ENCODE results near the gene HLA-DMB.
"Not testable (repeated sequence)": the region's sequence is repeated elsewhere in the genome, so short reads cannot be mapped to it uniquely, and the experiment has no call there.

HLA-DMB gene

DNA sequence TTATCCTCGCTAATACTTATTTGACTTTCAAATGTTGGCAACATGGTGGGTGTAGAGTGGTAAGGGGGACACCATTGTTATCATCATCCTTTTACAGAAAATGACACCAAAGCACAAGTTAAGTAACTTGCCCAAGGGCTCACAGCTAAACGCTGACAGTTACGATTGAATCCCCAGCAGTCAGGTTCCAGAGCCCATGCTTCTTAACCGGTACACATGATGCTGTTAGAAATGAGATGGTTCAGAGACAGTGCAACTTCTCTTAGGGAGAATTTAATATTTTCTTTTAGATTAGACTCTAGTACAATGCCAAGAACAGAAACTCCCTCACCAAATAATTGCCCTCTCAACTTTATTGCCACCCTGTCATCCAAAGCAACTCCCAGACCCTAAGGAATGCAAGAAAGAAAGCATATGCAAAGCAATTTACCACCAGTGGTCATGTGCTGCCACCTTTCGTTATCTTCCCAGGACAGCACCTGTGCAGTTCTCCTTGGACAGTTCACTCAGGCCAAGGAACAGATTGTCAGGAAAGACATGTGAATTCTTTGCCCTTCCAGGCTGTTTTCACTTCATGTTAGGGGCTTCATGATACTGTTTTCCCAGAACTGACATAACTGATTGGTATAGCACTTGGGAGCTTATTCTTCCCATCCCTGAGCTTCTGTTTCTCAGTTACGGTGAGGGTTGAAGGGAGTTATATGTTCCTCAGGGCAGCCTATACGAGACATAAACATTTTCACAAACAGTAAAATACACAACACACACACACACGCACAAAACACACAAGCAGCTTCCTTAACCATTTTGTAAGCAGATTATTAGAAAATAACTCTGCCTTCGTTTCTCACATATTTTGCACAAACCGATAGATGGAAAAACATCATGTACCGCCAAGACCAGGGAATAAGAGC lies 7.0 kb upstream of the HLA-DMB start:
- Mint-ChIP-seq H3K27me3 (no peaks in the 10 kb centered on the region), H3K4me3 (no peak overlapping the region), H3K36me3 (ENCODE audit: low read depth) (no peaks in the 10 kb centered on the region), H3K4me1 (ENCODE audit: low read depth) (peaks cover 68% of the 10 kb centered on the region), H3K9me3 (peaks cover 2% of the 10 kb centered on the region), H3K27ac (no peak overlapping the region)
- DNase-seq = no peak

DNA sequence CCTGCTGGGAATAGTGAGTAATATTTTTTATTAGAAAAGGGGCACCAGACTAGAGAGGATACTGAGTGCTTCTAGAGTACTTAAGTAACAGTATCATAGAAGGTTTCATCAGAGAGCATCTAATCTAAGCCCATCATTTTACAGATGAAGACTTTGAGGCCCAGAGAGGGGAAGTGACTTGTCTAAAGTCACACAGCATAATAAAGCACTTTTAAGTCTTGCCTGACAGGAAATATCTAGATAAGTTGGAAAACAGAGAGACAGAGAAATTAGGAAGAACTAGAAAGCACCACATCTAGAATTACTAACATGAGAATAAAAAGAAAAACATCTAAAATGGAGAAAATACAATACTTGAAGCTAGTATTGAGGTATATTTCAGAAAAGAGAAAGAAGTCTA lies 6.1 kb upstream of the HLA-DMB start:
- no peak for DNase-seq
- peaks cover 2% of the 10 kb centered on the region for H3K9me3 Mint-ChIP-seq
- no peak overlapping the region for H3K27ac Mint-ChIP-seq
- no peaks in the 10 kb centered on the region for H3K36me3 Mint-ChIP-seq (ENCODE audit: low read depth)
- no peak overlapping the region for H3K4me3 Mint-ChIP-seq
- H3K4me1 Mint-ChIP-seq (ENCODE audit: low read depth) = peaks cover 69% of the 10 kb centered on the region
- H3K27me3 Mint-ChIP-seq = no peaks in the 10 kb centered on the region

DNA sequence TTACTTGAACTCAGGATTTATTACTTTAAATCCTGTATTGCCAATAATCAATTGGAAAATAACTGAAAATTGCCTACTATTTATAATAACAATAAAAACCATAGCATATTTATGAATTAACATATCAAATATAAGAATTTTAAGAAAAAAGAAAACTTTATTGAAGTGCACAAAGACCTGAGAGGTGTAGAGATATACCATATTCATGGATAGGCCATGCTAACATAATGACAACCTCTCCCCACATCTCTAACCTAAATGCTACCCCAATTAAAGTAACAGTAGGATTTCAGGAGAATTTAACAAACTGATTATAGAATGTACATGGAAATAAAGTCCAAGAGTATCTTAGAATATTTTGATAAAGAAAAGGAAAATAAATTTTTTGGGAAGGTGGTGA lies 5.1 kb upstream of the HLA-DMB start:
- H3K27me3 Mint-ChIP-seq = no peaks in the 10 kb centered on the region
- peaks cover 77% of the 10 kb centered on the region for H3K4me1 Mint-ChIP-seq (ENCODE audit: low read depth)
- DNase-seq = no peak
- H3K4me3 Mint-ChIP-seq = no peak overlapping the region
- H3K27ac Mint-ChIP-seq = no peak overlapping the region
- peaks cover 2% of the 10 kb centered on the region for H3K9me3 Mint-ChIP-seq
- no peaks in the 10 kb centered on the region for H3K36me3 Mint-ChIP-seq (ENCODE audit: low read depth)

GRCh38 chr6:32945108-32945760 lies 4.4 kb upstream of the HLA-DMB start:
- Mint-ChIP-seq H3K27ac (peak overlapping the region; percentile 66), H3K9me3 (peaks cover 2% of the 10 kb centered on the region), H3K4me1 (ENCODE audit: low read depth) (peaks cover 84% of the 10 kb centered on the region), H3K27me3 (no peaks in the 10 kb centered on the region), H3K36me3 (ENCODE audit: low read depth) (no peaks in the 10 kb centered on the region), H3K4me3 (no peak overlapping the region)
- DNase-seq = no peak

DNA sequence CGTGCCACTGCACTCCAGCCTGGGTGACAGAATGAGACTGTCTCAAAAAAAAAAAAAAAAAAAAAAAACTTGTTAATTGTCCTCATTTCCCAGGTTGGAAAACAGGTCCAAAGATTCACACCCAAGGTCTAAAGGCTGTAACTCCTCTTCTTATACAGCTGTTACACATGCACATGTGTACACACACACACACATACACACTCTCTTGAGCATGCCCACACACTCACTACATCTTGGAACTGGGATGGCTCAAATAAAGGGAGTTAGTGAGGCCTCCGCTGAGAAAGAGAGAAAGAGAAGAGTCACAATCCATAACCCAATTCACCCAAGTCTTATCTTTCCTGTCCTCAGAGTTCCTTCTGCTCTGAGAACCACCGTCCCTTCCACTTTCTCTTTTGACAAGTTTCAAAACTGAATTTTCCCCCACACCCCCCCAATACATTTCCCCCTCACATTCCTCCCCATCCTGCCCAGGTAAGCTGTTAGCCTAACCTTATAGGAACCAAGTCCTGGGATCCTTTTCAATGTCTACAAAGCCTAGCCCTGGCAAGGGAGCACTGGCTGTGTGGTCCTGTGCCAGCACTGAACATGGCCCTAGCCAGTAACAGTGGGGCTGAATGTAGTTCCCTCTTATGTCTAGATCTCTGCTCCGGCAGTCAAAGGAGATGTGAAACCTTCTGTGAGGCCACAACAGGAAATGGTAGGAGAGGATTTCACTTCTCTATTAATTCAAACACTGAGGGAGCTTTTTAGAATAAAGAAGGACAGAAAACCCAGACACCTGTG lies 3.2 kb upstream of the HLA-DMB start:
- no peaks in the 10 kb centered on the region for H3K27me3 Mint-ChIP-seq
- H3K27ac Mint-ChIP-seq = peak overlapping the region; percentile 89
- peaks cover 2% of the 10 kb centered on the region for H3K9me3 Mint-ChIP-seq
- peaks cover 79% of the 10 kb centered on the region for H3K4me1 Mint-ChIP-seq (ENCODE audit: low read depth)
- DNase-seq = peak; percentile 59
- peak overlapping the region; percentile 68 for H3K4me3 Mint-ChIP-seq
- no peaks in the 10 kb centered on the region for H3K36me3 Mint-ChIP-seq (ENCODE audit: low read depth)

GRCh38 chr6:32942555-32943123 lies 1.8 kb upstream of the HLA-DMB start:
- not testable (repeated sequence) for H3K27ac Mint-ChIP-seq; H3K36me3 Mint-ChIP-seq (ENCODE audit: low read depth); H3K9me3 Mint-ChIP-seq; H3K27me3 Mint-ChIP-seq; H3K4me3 Mint-ChIP-seq; DNase-seq
- peaks cover 65% of the 10 kb centered on the region for H3K4me1 Mint-ChIP-seq (ENCODE audit: low read depth)

- peaks cover 57% of the 10 kb centered on the region for H3K4me1 Mint-ChIP-seq (ENCODE audit: low read depth)
- H3K27ac Mint-ChIP-seq = peak overlapping the region; percentile 92
- H3K27me3 Mint-ChIP-seq = no peaks in the 10 kb centered on the region
- DNase-seq = peak; percentile 50
- peaks cover 2% of the 10 kb centered on the region for H3K9me3 Mint-ChIP-seq
- H3K36me3 Mint-ChIP-seq (ENCODE audit: low read depth) = no peaks in the 10 kb centered on the region
- peak overlapping the region; percentile 80 for H3K4me3 Mint-ChIP-seq
These were observed 463 bp upstream of the HLA-DMB start for GRCh38 chr6:32941214-32941768.

DNA sequence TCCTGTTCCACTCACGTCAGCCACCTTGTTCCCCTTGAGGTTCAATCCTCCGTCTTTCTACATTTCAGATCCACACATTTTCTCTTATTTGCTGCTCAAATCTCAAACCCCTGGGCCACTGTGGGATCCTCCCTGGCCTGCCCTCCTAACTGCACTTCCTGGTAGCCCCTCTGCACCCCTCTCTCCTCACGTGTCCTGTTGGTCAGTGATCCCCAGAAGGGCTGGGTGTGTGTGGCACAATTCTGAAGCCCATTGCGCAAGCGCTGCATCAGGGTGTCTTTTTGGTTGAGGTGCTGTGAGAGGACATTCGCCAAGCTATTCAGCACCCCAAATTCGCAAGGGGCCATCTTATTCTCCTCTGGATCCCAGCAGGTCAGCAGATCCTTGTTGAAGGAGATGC lies 2.3 kb downstream of the HLA-DMB start:
- Mint-ChIP-seq H3K36me3 (ENCODE audit: low read depth) (no peaks in the 10 kb centered on the region), H3K4me3 (no peak overlapping the region), H3K27ac (no peak overlapping the region)

GRCh38 chr6:32937230-32937633 lies 3.6 kb downstream of the HLA-DMB start:
- Mint-ChIP-seq H3K4me1 (ENCODE audit: low read depth) (peaks cover 27% of the 10 kb centered on the region), H3K4me3 (no peak overlapping the region), H3K9me3 (no peaks in the 10 kb centered on the region), H3K36me3 (ENCODE audit: low read depth) (no peaks in the 10 kb centered on the region), H3K27me3 (no peaks in the 10 kb centered on the region), H3K27ac (no peak overlapping the region)
- no peak for DNase-seq

More for the DNA sequence above, 2.3 kb downstream of the HLA-DMB start:
- Mint-ChIP-seq H3K4me1 (ENCODE audit: low read depth) (peaks cover 38% of the 10 kb centered on the region), H3K9me3 (no peaks in the 10 kb centered on the region), H3K27me3 (no peaks in the 10 kb centered on the region)
- DNase-seq = no peak

- no peaks in the 10 kb centered on the region for H3K36me3 Mint-ChIP-seq (ENCODE audit: low read depth)
- DNase-seq = no peak
- no peak overlapping the region for H3K4me3 Mint-ChIP-seq
These were observed 4.3 kb downstream of the HLA-DMB start for GRCh38 chr6:32936239-32937152.

GRCh38 chr6:32935551-32936238 lies 5.1 kb downstream of the HLA-DMB start:
- Mint-ChIP-seq H3K27me3 (no peaks in the 10 kb centered on the region), H3K36me3 (ENCODE audit: low read depth) (no peaks in the 10 kb centered on the region), H3K9me3 (no peaks in the 10 kb centered on the region), H3K27ac (no peak overlapping the region), H3K4me1 (ENCODE audit: low read depth) (peaks cover 14% of the 10 kb centered on the region), H3K4me3 (no peak overlapping the region)
- DNase-seq = no peak

More at GRCh38 chr6:32936239-32937152, 4.3 kb downstream of the HLA-DMB start:
- no peak overlapping the region for H3K27ac Mint-ChIP-seq
- H3K9me3 Mint-ChIP-seq = no peaks in the 10 kb centered on the region
- no peaks in the 10 kb centered on the region for H3K27me3 Mint-ChIP-seq
- H3K4me1 Mint-ChIP-seq (ENCODE audit: low read depth) = peaks cover 20% of the 10 kb centered on the region

DNA sequence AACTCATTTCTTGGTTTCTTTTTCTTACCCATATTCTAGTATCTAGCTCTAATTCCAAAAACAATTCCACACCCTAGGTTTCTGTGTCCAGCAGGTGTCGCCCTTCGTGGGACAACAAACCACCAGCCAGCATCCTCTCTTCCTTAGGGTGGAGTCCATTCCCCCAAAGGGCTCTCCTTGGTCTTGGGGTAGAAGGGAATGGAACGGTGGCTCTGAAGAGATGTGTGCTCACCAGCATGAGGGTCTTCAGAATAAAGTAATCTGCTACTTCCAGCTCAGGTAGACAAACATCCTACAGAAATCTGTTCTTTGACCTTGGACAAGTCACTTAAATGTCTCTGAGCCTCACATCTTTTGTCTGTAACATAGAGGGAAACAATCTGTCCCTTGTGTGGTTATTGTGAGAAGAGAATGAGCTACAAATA lies 7.2 kb downstream of the HLA-DMB start:
- H3K27me3 Mint-ChIP-seq = no peaks in the 10 kb centered on the region

More for the DNA sequence above, 7.2 kb downstream of the HLA-DMB start:
- Mint-ChIP-seq H3K27ac (no peak overlapping the region), H3K9me3 (no peaks in the 10 kb centered on the region), H3K4me3 (no peak overlapping the region), H3K4me1 (ENCODE audit: low read depth) (peaks cover 5% of the 10 kb centered on the region), H3K36me3 (ENCODE audit: low read depth) (no peaks in the 10 kb centered on the region)
- peak; percentile 82 for DNase-seq

Data from activated T-cell treated with anti-CD3 and anti-CD28 coated beads, Interleukin-2, amount 50 U/mL, for 24 hours (primary cell).